ENCODE data around the gene TMEM200A.

Gene TMEM200A

GRCh38 chr6:130377915-130378314 lies 12.1 kb downstream of the TMEM200A start:
- Histone ChIP-seq H3K4me3 (ENCODE audit: low read depth, low read length) (no peak overlapping the region), H3K36me3 (no peaks in the 10 kb centered on the region), H3K27ac (no peak overlapping the region), H3K27me3 (ENCODE audit: insufficient read depth, low read depth, severe bottlenecking) (no peaks in the 10 kb centered on the region), H3K9me3 (ENCODE audit: severe bottlenecking) (no peaks in the 10 kb centered on the region)
- no peak for DNase-seq
- TF ChIP-seq CTCF (IDR thresholded peaks at IDR 0.05; ENCODE audit: low read depth, low read length): no peak

- no peak for TF ChIP-seq CTCF (IDR thresholded peaks at IDR 0.05; ENCODE audit: low read depth, low read length)
- H3K4me3 ChIP-seq (ENCODE audit: low read depth, low read length): no peak overlapping the region
- H3K27ac ChIP-seq: no peak overlapping the region
- no peaks in the 10 kb centered on the region for H3K9me3 ChIP-seq (ENCODE audit: severe bottlenecking)
- H3K27me3 ChIP-seq (ENCODE audit: insufficient read depth, low read depth, severe bottlenecking): no peaks in the 10 kb centered on the region
- no peak for DNase-seq
- H3K36me3 ChIP-seq: no peaks in the 10 kb centered on the region
These were observed 13.4 kb downstream of the TMEM200A start for GRCh38 chr6:130379223-130379622.

GRCh38 chr6:130381012-130381411 lies 15.2 kb downstream of the TMEM200A start:
- H3K36me3 ChIP-seq: no peaks in the 10 kb centered on the region
- DNase-seq: no peak
- H3K4me3 ChIP-seq (ENCODE audit: low read depth, low read length): no peak overlapping the region
- H3K27me3 ChIP-seq (ENCODE audit: insufficient read depth, low read depth, severe bottlenecking): no peaks in the 10 kb centered on the region
- no peaks in the 10 kb centered on the region for H3K9me3 ChIP-seq (ENCODE audit: severe bottlenecking)
- TF ChIP-seq CTCF (IDR thresholded peaks at IDR 0.05; ENCODE audit: low read depth, low read length): no peak
- H3K27ac ChIP-seq: no peak overlapping the region

GRCh38 chr6:130381459-130382380 lies 15.9 kb downstream of the TMEM200A start:
- Histone ChIP-seq H3K4me3 (ENCODE audit: low read depth, low read length) (no peak overlapping the region), H3K9me3 (ENCODE audit: severe bottlenecking) (no peaks in the 10 kb centered on the region), H3K27me3 (ENCODE audit: insufficient read depth, low read depth, severe bottlenecking) (no peaks in the 10 kb centered on the region), H3K27ac (no peak overlapping the region), H3K36me3 (no peaks in the 10 kb centered on the region)
- no peak for DNase-seq
- TF ChIP-seq CTCF (IDR thresholded peaks at IDR 0.05; ENCODE audit: low read depth, low read length): no peak

- H3K9me3 ChIP-seq (ENCODE audit: severe bottlenecking): no peaks in the 10 kb centered on the region
- no peak overlapping the region for H3K27ac ChIP-seq
- H3K4me3 ChIP-seq (ENCODE audit: low read depth, low read length): no peak overlapping the region
- no peak for TF ChIP-seq CTCF (IDR thresholded peaks at IDR 0.05; ENCODE audit: low read depth, low read length)
- H3K36me3 ChIP-seq: no peaks in the 10 kb centered on the region
- no peaks in the 10 kb centered on the region for H3K27me3 ChIP-seq (ENCODE audit: insufficient read depth, low read depth, severe bottlenecking)
- no peak for DNase-seq
These were observed 17.2 kb downstream of the TMEM200A start for GRCh38 chr6:130382872-130383490.

Data from WERI-Rb-1 (cell line).